Prostate gland (tissue), 2 donors: ENCODE data around the gene SHQ1. TPM values are rescaled to one million over a fixed set of nuclear protein-coding genes. Genes with fewer than 3 reads are reported as not detected.

ENCODE experiments used
- DNase-seq: peaks from one replicate; pipeline ENCODE4 v3.0.0-alpha.2; 2019; ENCODE audit warnings: low spot score
- H3K27ac ChIP-seq, 2 donors: fragments of 200-600 bp; sonication (generic); 2 replicates each; pipeline ENCODE4 v1.5.1; 2017 to 2019
- H3K27me3 ChIP-seq: fragments of 200-600 bp; sonication (generic); replicated peaks from 2 replicates; pipeline ENCODE4 v1.5.1; 2019; ENCODE audit not compliant: insufficient read depth
- H3K36me3 ChIP-seq, 2 donors: fragments of 200-600 bp; sonication (generic); 1 replicate in 1 of 2; 2 replicates in 1 of 2; pipeline versions ENCODE4 v1.5.1 to v1.8.1; 2017 to 2019
- H3K4me1 ChIP-seq: fragments of 200-600 bp; sonication (generic); replicated peaks from 2 replicates; pipeline ENCODE4 v1.5.1; 2019
- H3K4me3 ChIP-seq, 2 donors: fragments of 200-600 bp; sonication (generic); 2 replicates each; pipeline ENCODE4 v1.5.1; 2017 to 2019
- H3K9me3 ChIP-seq: fragments of 200-600 bp; sonication (generic); 2 replicates; pipeline ENCODE4 v1.5.1; 2017
- POLR2A ChIP-seq: fragments of 450-650 bp; IDR thresholded peaks from one replicate; pipeline ENCODE4 v1.6.1; 2016; ENCODE audit warnings: antibody characterized with exemption, mild to moderate bottlenecking
- POLR2AphosphoS5 ChIP-seq: sonication (generic); formaldehyde crosslinking; IDR thresholded peaks from one replicate; pipeline ENCODE4 v1.6.1; 2017; ENCODE audit warnings: antibody characterized with exemption
- WGBS: methylation state at CpG from one replicate; pipeline ENCODE4 v1.1.5; 2018; 5-methylcytosine and 5-hydroxymethylcytosine counted together
- intact Hi-C: fragments of 100-400 bp; cut with DNase I; formaldehyde crosslinking; loops from one replicate; pipeline ENCODE4 v1.14.2; 2022
- total RNA-seq, 2 donors: library from RNA; depleted of rRNA; stranded (reverse); fragments of >200 nt; gene quantifications; one replicate each; pipeline ENCODE4 v1.1.0, GENCODE V29; 2016
- TF ChIP-seq, protein P1 (sequence below), 4 experiments: fragments of 200-600 bp in 2 of 4; fragments of 450-650 bp in 2 of 4; sonication (generic) in 2 of 4; IDR thresholded peaks; 1 replicate in 3 of 4; 2 replicates in 1 of 4; pipeline ENCODE4 v1.5.1; 2016 to 2019; ENCODE audit warnings: antibody characterized with exemption in 4 of 4, mild to moderate bottlenecking in 2 of 4, moderate library complexity in 2 of 4

SHQ1 gene
- total RNA-seq, 2 donors from 2014 or later: 12.9 to 31.9 TPM

GRCh38 chr3:72848703-72849081 is 447 bp upstream of the SHQ1 start:
- Histone ChIP-seq H3K27ac (no peak overlapping the region), H3K4me3 (peak overlapping the region; percentile 72 to 77), H3K36me3 (no peaks in the 10 kb centered on the region), H3K27me3 (no peaks in the 10 kb centered on the region), H3K9me3 (no peaks in the 10 kb centered on the region), H3K4me1 (peaks cover 2% of the 10 kb centered on the region)
- no peak for DNase-seq
- TF ChIP-seq, protein P1, sequence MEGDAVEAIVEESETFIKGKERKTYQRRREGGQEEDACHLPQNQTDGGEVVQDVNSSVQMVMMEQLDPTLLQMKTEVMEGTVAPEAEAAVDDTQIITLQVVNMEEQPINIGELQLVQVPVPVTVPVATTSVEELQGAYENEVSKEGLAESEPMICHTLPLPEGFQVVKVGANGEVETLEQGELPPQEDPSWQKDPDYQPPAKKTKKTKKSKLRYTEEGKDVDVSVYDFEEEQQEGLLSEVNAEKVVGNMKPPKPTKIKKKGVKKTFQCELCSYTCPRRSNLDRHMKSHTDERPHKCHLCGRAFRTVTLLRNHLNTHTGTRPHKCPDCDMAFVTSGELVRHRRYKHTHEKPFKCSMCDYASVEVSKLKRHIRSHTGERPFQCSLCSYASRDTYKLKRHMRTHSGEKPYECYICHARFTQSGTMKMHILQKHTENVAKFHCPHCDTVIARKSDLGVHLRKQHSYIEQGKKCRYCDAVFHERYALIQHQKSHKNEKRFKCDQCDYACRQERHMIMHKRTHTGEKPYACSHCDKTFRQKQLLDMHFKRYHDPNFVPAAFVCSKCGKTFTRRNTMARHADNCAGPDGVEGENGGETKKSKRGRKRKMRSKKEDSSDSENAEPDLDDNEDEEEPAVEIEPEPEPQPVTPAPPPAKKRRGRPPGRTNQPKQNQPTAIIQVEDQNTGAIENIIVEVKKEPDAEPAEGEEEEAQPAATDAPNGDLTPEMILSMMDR (IDR thresholded peaks at IDR 0.05): no peak
- no peak for TF ChIP-seq POLR2AphosphoS5
- no peak for TF ChIP-seq POLR2A
- intact Hi-C loops: loop anchor here (5.0 kb wide), 3 partner anchors 39 to 149 kb away; partner anchors contain the start of genes GXYLT2 and PPP4R2
- WGBS: 1% methylated on average over 11 of the region's 11 CpGs

DNA sequence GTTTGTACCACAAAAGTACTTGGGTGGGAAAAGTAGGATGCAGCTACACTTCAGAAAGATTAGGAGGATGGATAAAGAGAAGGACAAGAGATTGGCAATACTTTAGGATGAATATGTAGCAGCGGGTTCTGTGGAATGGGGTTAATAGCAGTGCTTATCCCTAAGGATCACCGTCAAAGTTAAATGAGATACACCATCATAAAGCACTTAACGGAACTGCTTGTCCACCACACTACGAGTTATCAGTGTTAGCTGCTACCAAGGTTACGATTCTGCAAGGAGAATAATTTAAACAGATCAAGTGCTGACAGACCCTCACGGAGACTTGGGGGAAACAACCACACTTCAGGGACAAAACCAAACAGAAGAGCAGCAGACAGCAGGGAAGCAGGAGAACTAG is 963 bp downstream of the SHQ1 start:
- no peak for TF ChIP-seq POLR2AphosphoS5
- TF ChIP-seq POLR2A: no peak
- TF ChIP-seq, protein P1 (IDR thresholded peaks at IDR 0.05): no peak
- WGBS: 12% methylated on average over 6 of the region's 6 CpGs
- intact Hi-C loops: loop anchor here (5.0 kb wide), 3 partner anchors 40 to 150 kb away; partner anchors contain the start of genes GXYLT2 and PPP4R2

GRCh38 chr3:72846166-72846565 is 2.1 kb downstream of the SHQ1 start:
- Histone ChIP-seq H3K27me3 (no peaks in the 10 kb centered on the region), H3K4me1 (peaks cover 2% of the 10 kb centered on the region), H3K4me3 (no peak overlapping the region), H3K36me3 (no peaks in the 10 kb centered on the region), H3K27ac (no peak overlapping the region), H3K9me3 (no peaks in the 10 kb centered on the region)
- intact Hi-C loops: loop anchor here (5.0 kb wide), 3 partner anchors 41 to 151 kb away; partner anchors contain the start of genes GXYLT2 and PPP4R2
- TF ChIP-seq POLR2AphosphoS5 (no peak), POLR2A (no peak)
- TF ChIP-seq, protein P1 (IDR thresholded peaks at IDR 0.05): no peak
- no peak for DNase-seq
- WGBS: 94% methylated on average over 10 of the region's 10 CpGs

More for the DNA sequence above, 963 bp downstream of the SHQ1 start:
- Histone ChIP-seq H3K9me3 (no peaks in the 10 kb centered on the region), H3K27me3 (no peaks in the 10 kb centered on the region), H3K4me1 (peaks cover 2% of the 10 kb centered on the region), H3K4me3 (peak overlapping the region; percentile 72 to 77), H3K27ac (peak overlapping the region; percentile 67 to 70), H3K36me3 (no peaks in the 10 kb centered on the region)
- DNase-seq: no peak

DNA sequence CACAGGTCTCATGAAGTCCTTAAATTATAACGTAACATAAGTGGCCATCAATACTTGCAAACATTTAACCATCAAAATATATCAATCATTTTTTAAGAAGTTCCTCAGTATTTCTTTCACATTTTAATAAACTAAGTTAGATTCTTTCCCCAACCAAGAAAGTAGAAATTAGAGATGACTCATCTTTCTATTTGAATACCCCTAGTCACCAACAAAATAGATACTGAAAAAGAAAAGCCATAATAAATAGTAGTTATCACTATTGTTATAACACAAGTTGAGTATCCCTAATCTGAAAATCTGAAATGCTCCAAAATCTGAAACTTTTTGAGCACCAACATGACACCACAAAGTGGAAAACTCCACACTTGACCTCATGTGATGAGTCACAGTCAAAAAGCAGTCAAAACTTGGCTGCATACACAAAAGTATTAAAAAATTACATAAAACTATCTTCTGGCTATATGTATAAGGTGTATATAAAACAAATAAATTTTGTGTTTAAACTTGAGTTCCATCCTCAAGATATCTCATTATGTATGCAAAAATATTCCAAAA is 3.7 kb downstream of the SHQ1 start:
- Histone ChIP-seq H3K36me3 (no peaks in the 10 kb centered on the region), H3K4me3 (no peak overlapping the region), H3K4me1 (peaks cover 2% of the 10 kb centered on the region), H3K9me3 (no peaks in the 10 kb centered on the region), H3K27me3 (no peaks in the 10 kb centered on the region), H3K27ac (no peak overlapping the region)
- intact Hi-C loops: no loop called here
- DNase-seq: no peak
- TF ChIP-seq, protein P1 (IDR thresholded peaks at IDR 0.05): no peak
- no peak for TF ChIP-seq POLR2A
- TF ChIP-seq POLR2AphosphoS5: no peak
- WGBS: 96% methylated on average over 1 of the region's 1 CpG

GRCh38 chr3:72839057-72839456 is 9.2 kb downstream of the SHQ1 start:
- 84% methylated on average over 3 of the region's 3 CpGs for WGBS
- intact Hi-C loops: no loop called here

More at GRCh38 chr3:72839057-72839456, 9.2 kb downstream of the SHQ1 start:
- Histone ChIP-seq H3K36me3 (no peaks in the 10 kb centered on the region), H3K27me3 (no peaks in the 10 kb centered on the region), H3K9me3 (no peaks in the 10 kb centered on the region), H3K27ac (no peak overlapping the region), H3K4me3 (no peak overlapping the region), H3K4me1 (no peaks in the 10 kb centered on the region)
- no peak for DNase-seq
- TF ChIP-seq POLR2AphosphoS5 (no peak), POLR2A (no peak)
- TF ChIP-seq, protein P1 (IDR thresholded peaks at IDR 0.05): no peak
